HCT116 (cell line): ENCODE data around the gene DICER1. TPM values are rescaled to one million over a fixed set of nuclear protein-coding genes. Genes with fewer than 3 reads are reported as not detected.

ENCODE experiments used
- ATAC-seq: fragments of 200-7000 bp; cut with Tn5 transposase; 2 replicates; pipeline ENCODE4 v1.9.1; 2020; ENCODE audit warnings: mild to moderate bottlenecking, moderate library complexity
- BruUV-seq: library from RNA; stranded (reverse); fragments of 400-500 nt; replicated peaks from 2 replicates; lab custom pipeline; 2021; lab: Mats Ljungman, UMichigan
- CTCF ChIA-PET: fragments of 300-600 bp; sonication (Branson Sonifier 250); formaldehyde crosslinking; loops from one replicate; lab custom pipeline; 2021; ENCODE audit warnings: antibody characterized with exemption; lab: Charles Lee
- POLR2A ChIA-PET: fragments of 300-600, 350-600 bp; sonication (Branson Sonifier 250); formaldehyde crosslinking; loops from one replicate; lab custom pipeline; 2021; ENCODE audit warnings: antibody characterized with exemption; lab: Charles Lee
- RAD21 ChIA-PET, 2 experiments: fragments of 300-600 bp; sonication (Branson Sonifier 250); formaldehyde crosslinking; loops; one replicate each; lab custom pipeline; 2023; ENCODE audit warnings: low total read pairs in 2 of 2; ENCODE audit not compliant: uncharacterized antibody in 2 of 2, unreplicated experiment in 2 of 2, low non-redundant PET in 1 of 2; lab: Charles Lee
- DNase-seq: peaks from one replicate; pipeline ENCODE4 v3.0.0-alpha.2; 2010; ENCODE audit warnings: low read depth, low spot score
- H2AFZ ChIP-seq: fragments of 200-600 bp; shearing (Covaris generic), sonication (generic); 2 replicates; pipeline ENCODE4 v1.6.1; 2017; ENCODE audit warnings: low read depth, mixed run types, mixed read lengths, antibody characterized with exemption, low read length; ENCODE audit not compliant: poor library complexity, severe bottlenecking
- H3K27ac ChIP-seq: 2 replicates; pipeline ENCODE4 v1.5.1; 2012; ENCODE audit warnings: low read depth, low read length
- H3K27me3 ChIP-seq: fragments of 200-600 bp; sonication (generic); 2 replicates; pipeline ENCODE4 v1.6.1; 2016; ENCODE audit warnings: mixed run types, low read length, mixed read lengths; ENCODE audit not compliant: insufficient read depth
- H3K36me3 ChIP-seq, 2 experiments: fragments of 200-500 bp in 1 of 2; fragments of 200-600 bp in 1 of 2; sonication (Bioruptor generic) in 1 of 2; sonication (generic) in 1 of 2; 2 replicates each; pipeline versions ENCODE4 v1.5.1 to v1.6.1; 2014 to 2016; ENCODE audit warnings: low read length in 2 of 2, inconsistent platforms in 1 of 2, mixed read lengths in 1 of 2, mixed run types in 1 of 2; ENCODE audit not compliant: insufficient read depth in 2 of 2, control insufficient read depth in 1 of 2
- H3K4me1 ChIP-seq, 2 experiments: fragments of 200-600 bp in 1 of 2; sonication (generic) in 1 of 2; 2 replicates each; pipeline versions ENCODE4 v1.5.1 to v1.6.1; 2012 to 2017; ENCODE audit warnings: low read length in 2 of 2, inconsistent platforms in 1 of 2, mild to moderate bottlenecking in 1 of 2, mixed read lengths in 1 of 2, mixed run types in 1 of 2, moderate library complexity in 1 of 2; ENCODE audit not compliant: insufficient read depth in 2 of 2, control insufficient read depth in 1 of 2
- H3K4me2 ChIP-seq: fragments of 200-600 bp; sonication (generic); 2 replicates; pipeline ENCODE4 v1.6.1; 2017; ENCODE audit warnings: mixed run types, low read length, mixed read lengths
- H3K4me3 ChIP-seq, 2 experiments: fragments of 200-600 bp in 1 of 2; sonication (generic) in 1 of 2; replicated peaks in 1 of 2; 2 replicates each; pipeline ENCODE4 v1.5.1; 2011 to 2016; ENCODE audit warnings: low read length in 2 of 2, control low read depth in 1 of 2, low read depth in 1 of 2, mild to moderate bottlenecking in 1 of 2, mixed read lengths in 1 of 2, mixed run types in 1 of 2
- H3K79me2 ChIP-seq: fragments of 200-600 bp; sonication (generic); 2 replicates; pipeline ENCODE4 v1.6.1; 2017; ENCODE audit warnings: mild to moderate bottlenecking, mixed run types, low read length, moderate library complexity, mixed read lengths; ENCODE audit not compliant: insufficient read depth
- H3K9ac ChIP-seq: fragments of 200-600 bp; sonication (generic); 2 replicates; pipeline ENCODE4 v1.6.1; 2016; ENCODE audit warnings: low read length, mixed read lengths
- H3K9me2 ChIP-seq: fragments of 200-600 bp; sonication (generic), shearing (Covaris generic); 2 replicates; pipeline ENCODE4 v1.6.1; 2017; ENCODE audit warnings: mixed run types, mild to moderate bottlenecking, moderate library complexity; ENCODE audit not compliant: insufficient read depth
- H3K9me3 ChIP-seq, 2 experiments: fragments of 200-500 bp in 1 of 2; fragments of 200-600 bp in 1 of 2; sonication (Bioruptor generic) in 1 of 2; sonication (generic) in 1 of 2; 2 replicates each; pipeline ENCODE4 v1.6.1; 2014 to 2017; ENCODE audit warnings: low read length in 2 of 2, mixed read lengths in 2 of 2, inconsistent platforms in 1 of 2, low read depth in 1 of 2, mild to moderate bottlenecking in 1 of 2, mixed run types in 1 of 2, moderate library complexity in 1 of 2; ENCODE audit not compliant: control insufficient read depth in 1 of 2, insufficient read depth in 1 of 2
- H4K20me1 ChIP-seq: fragments of 200-600 bp; sonication (generic), shearing (Covaris generic); 2 replicates; pipeline ENCODE4 v1.6.1; 2017; ENCODE audit warnings: mixed run types, mild to moderate bottlenecking, moderate library complexity; ENCODE audit not compliant: insufficient read depth
- ATF3 ChIP-seq: IDR thresholded peaks from 2 replicates; pipeline ENCODE4 v1.6.1; 2012
- CBX3 ChIP-seq: IDR thresholded peaks from 2 replicates; pipeline ENCODE4 v1.6.1; 2012; ENCODE audit warnings: low read depth
- CEBPB ChIP-seq: IDR thresholded peaks from 2 replicates; pipeline ENCODE4 v1.6.1; 2012; ENCODE audit warnings: low read depth
- CTCF ChIP-seq, 3 experiments: fragments of 200-600 bp in 1 of 3; sonication (generic) in 1 of 3; IDR thresholded peaks in 2 of 3; conservative IDR thresholded peaks in 1 of 3; 2 replicates each; pipeline ENCODE4 v1.5.1; 2012 to 2017; ENCODE audit warnings: low read depth in 2 of 3, low read length in 2 of 3, antibody characterized with exemption in 1 of 3, borderline replicate concordance in 1 of 3, control low read depth in 1 of 3, mild to moderate bottlenecking in 1 of 3, mixed read lengths in 1 of 3, mixed run types in 1 of 3, moderate library complexity in 1 of 3; ENCODE audit not compliant: insufficient read depth in 1 of 3
- EGR1 ChIP-seq: IDR thresholded peaks from 2 replicates; pipeline ENCODE4 v1.6.1; 2012; ENCODE audit warnings: low read depth
- ELF1 ChIP-seq: IDR thresholded peaks from 2 replicates; pipeline ENCODE4 v1.6.1; 2012; ENCODE audit warnings: low read depth, borderline replicate concordance
- FOSL1 ChIP-seq: IDR thresholded peaks from 2 replicates; pipeline ENCODE4 v1.6.1; 2012; ENCODE audit warnings: low read depth
- JUND ChIP-seq: IDR thresholded peaks from 2 replicates; pipeline ENCODE4 v1.6.1; 2012
- POLR2A ChIP-seq: IDR thresholded peaks from 2 replicates; pipeline ENCODE4 v1.7.0; 2011; ENCODE audit warnings: borderline replicate concordance; ENCODE audit not compliant: insufficient read depth, insufficient read length; ENCODE audit errors: extremely low read depth
- POLR2AphosphoS5 ChIP-seq: IDR thresholded peaks from 2 replicates; pipeline ENCODE4 v1.6.1; 2011; ENCODE audit warnings: mild to moderate bottlenecking, low read depth, low read length, moderate library complexity
- RAD21 ChIP-seq: IDR thresholded peaks from 2 replicates; pipeline ENCODE4 v1.6.1; 2012; ENCODE audit warnings: low read depth, mild to moderate bottlenecking
- REST ChIP-seq: IDR thresholded peaks from 2 replicates; pipeline ENCODE4 v1.6.1; 2012; ENCODE audit warnings: low read depth
- SP1 ChIP-seq: IDR thresholded peaks from 2 replicates; pipeline ENCODE4 v1.6.1; 2012; ENCODE audit warnings: low read depth
- SRF ChIP-seq: IDR thresholded peaks from 2 replicates; pipeline ENCODE4 v1.6.1; 2012; ENCODE audit warnings: low read depth
- TCF7L2 ChIP-seq: IDR thresholded peaks from 2 replicates; pipeline ENCODE4 v1.7.0; 2011; ENCODE audit warnings: borderline replicate concordance, inconsistent platforms; ENCODE audit not compliant: insufficient read depth, insufficient read length; ENCODE audit errors: extremely low read depth
- YY1 ChIP-seq: IDR thresholded peaks from 2 replicates; pipeline ENCODE4 v1.6.1; 2011; ENCODE audit warnings: low read length, low read depth, moderate library complexity, mild to moderate bottlenecking; ENCODE audit not compliant: insufficient replicate concordance; ENCODE audit errors: extremely low read depth
- ZFX ChIP-seq: fragments of 450-650 bp; IDR thresholded peaks from 2 replicates; pipeline ENCODE4 v1.6.1; 2017
- ZNF274 ChIP-seq: fragments of 200-500 bp; sonication (Bioruptor generic); IDR thresholded peaks from 2 replicates; pipeline ENCODE4 v1.6.1; 2014; ENCODE audit warnings: mild to moderate bottlenecking, low read depth, low read length, inconsistent platforms
- intact Hi-C: fragments of 100-400 bp; cut with micrococcal nuclease; formaldehyde crosslinking; loops from 2 replicates; pipeline ENCODE4 v1.10.0; 2022
- total RNA-seq: library from RNA; stranded (reverse); gene quantifications from one replicate; pipeline ENCODE4 v1.2.1, GENCODE V29; 2021; ENCODE audit not compliant: unreplicated experiment

Gene DICER1
- total RNA-seq, 1 experiment from 2014 or later: 38.6 TPM

- ChIA-PET POLR2A (interaction anchor here (1.5 kb wide), 1 partner anchor 9 kb away, joined by 5 read pairs; no protein-coding TSS in a partner anchor), CTCF (interaction anchor here (1.4 kb wide), 1 partner anchor 228 kb away, joined by 3 read pairs; no protein-coding TSS in a partner anchor), RAD21 (no interaction called here)
- H3K9me2 ChIP-seq: no peaks in the 10 kb centered on the region
- no peak overlapping the region for H3K4me3 ChIP-seq
- no peak overlapping the region for H2AFZ ChIP-seq
- no peaks in the 10 kb centered on the region for H3K4me1 ChIP-seq
- no peaks in the 10 kb centered on the region for H3K9me3 ChIP-seq
- no peaks in the 10 kb centered on the region; the same call in 1 of the 2 replicates for H4K20me1 ChIP-seq
- peaks cover 5 to 11% of the 10 kb centered on the region in 2 experiments; a peak in 3 of 4 replicates for H3K36me3 ChIP-seq
- no peak overlapping the region for H3K9ac ChIP-seq
- BruUV-seq: no TSS peak
- H3K27me3 ChIP-seq: no peaks in the 10 kb centered on the region
- TF ChIP-seq ELF1: no peak
- TF ChIP-seq ZNF274: no peak
- no peak for TF ChIP-seq FOSL1
- TF ChIP-seq ZFX: no peak
- TF ChIP-seq POLR2A: no peak
- TF ChIP-seq SRF: no peak
- TF ChIP-seq JUND: no peak
- TF ChIP-seq TCF7L2: no peak
- TF ChIP-seq YY1: no peak
- no peak for TF ChIP-seq REST
- TF ChIP-seq CBX3: no peak
- TF ChIP-seq RAD21: no peak
- TF ChIP-seq CTCF (IDR thresholded peaks at IDR 0.05 in 2 of 3, conservative IDR thresholded peaks at IDR 0.05 in 1 of 3; ENCODE audit: borderline replicate concordance in 1 of 3, insufficient read depth in 1 of 3, low read depth in 2 of 3, low read length in 2 of 3): no peak
- TF ChIP-seq CEBPB: no peak
- TF ChIP-seq ATF3: no peak
- no peak for TF ChIP-seq EGR1
- TF ChIP-seq SP1: no peak
- no peak for TF ChIP-seq POLR2AphosphoS5
- DNase-seq (no peak), ATAC-seq (no peak)
- intact Hi-C loops: no loop called here
- no peak overlapping the region for H3K4me2 ChIP-seq
- no peak overlapping the region for H3K27ac ChIP-seq
- H3K79me2 ChIP-seq: peaks cover 66% of the 10 kb centered on the region
These were observed 24.0 kb downstream of the DICER1 start for GRCh38 chr14:95133282-95133681.
